ENCODE data around the gene BLOC1S6.
"Not testable (repeated sequence)": the region's sequence is repeated elsewhere in the genome, so short reads cannot be mapped to it uniquely, and the experiment has no call there.

BLOC1S6 gene

GRCh38 chr15:45641999-45642932 lies 55.1 kb downstream of the BLOC1S6 start:
- no peak overlapping the region for H3K4me3 ChIP-seq (ENCODE audit: low read depth, low read length)
- no peak overlapping the region for H3K9ac ChIP-seq (ENCODE audit: low read length)
- H3K9me3 ChIP-seq (ENCODE audit: control insufficient read depth, insufficient read depth, low read depth, low read length) = no peaks in the 10 kb centered on the region
- peaks cover 32% of the 10 kb centered on the region for H3K27me3 ChIP-seq (ENCODE audit: control insufficient read depth, insufficient read depth, low read length)
- no peak overlapping the region for H3K27ac ChIP-seq (ENCODE audit: low read depth, low read length)
- no peaks in the 10 kb centered on the region for H3K36me3 ChIP-seq (ENCODE audit: control insufficient read depth, insufficient read depth, low read length)
- no peaks in the 10 kb centered on the region for H3K4me1 ChIP-seq (ENCODE audit: control insufficient read depth, insufficient read depth, low read length)

GRCh38 chr15:45644437-45644836 lies 57.3 kb downstream of the BLOC1S6 start:
- H3K4me1 ChIP-seq (ENCODE audit: control insufficient read depth, insufficient read depth, low read length) = no peaks in the 10 kb centered on the region

GRCh38 chr15:45645026-45645980 lies 58.1 kb downstream of the BLOC1S6 start:
- Histone ChIP-seq H3K9me3 (ENCODE audit: control insufficient read depth, insufficient read depth, low read depth, low read length) (no peaks in the 10 kb centered on the region), H3K9ac (ENCODE audit: low read length) (no peak overlapping the region), H3K27ac (ENCODE audit: low read depth, low read length) (no peak overlapping the region), H3K36me3 (ENCODE audit: control insufficient read depth, insufficient read depth, low read length) (no peaks in the 10 kb centered on the region), H3K4me3 (ENCODE audit: low read depth, low read length) (no peak overlapping the region), H3K4me1 (ENCODE audit: control insufficient read depth, insufficient read depth, low read length) (no peaks in the 10 kb centered on the region), H3K27me3 (ENCODE audit: control insufficient read depth, insufficient read depth, low read length) (peaks cover 12% of the 10 kb centered on the region)

More at GRCh38 chr15:45644437-45644836, 57.3 kb downstream of the BLOC1S6 start:
- Histone ChIP-seq H3K4me3 (ENCODE audit: low read depth, low read length) (no peak overlapping the region), H3K9ac (ENCODE audit: low read length) (no peak overlapping the region), H3K27ac (ENCODE audit: low read depth, low read length) (no peak overlapping the region), H3K9me3 (ENCODE audit: control insufficient read depth, insufficient read depth, low read depth, low read length) (no peaks in the 10 kb centered on the region), H3K36me3 (ENCODE audit: control insufficient read depth, insufficient read depth, low read length) (no peaks in the 10 kb centered on the region), H3K27me3 (ENCODE audit: control insufficient read depth, insufficient read depth, low read length) (peaks cover 21% of the 10 kb centered on the region)

- no peak overlapping the region for H3K4me3 ChIP-seq (ENCODE audit: low read depth, low read length)
- no peaks in the 10 kb centered on the region for H3K4me1 ChIP-seq (ENCODE audit: control insufficient read depth, insufficient read depth, low read length)
- no peaks in the 10 kb centered on the region for H3K9me3 ChIP-seq (ENCODE audit: control insufficient read depth, insufficient read depth, low read depth, low read length)
- no peaks in the 10 kb centered on the region for H3K36me3 ChIP-seq (ENCODE audit: control insufficient read depth, insufficient read depth, low read length)
- H3K9ac ChIP-seq (ENCODE audit: low read length) = no peak overlapping the region
- H3K27me3 ChIP-seq (ENCODE audit: control insufficient read depth, insufficient read depth, low read length) = peaks cover 4% of the 10 kb centered on the region; the same call in 1 of the 2 replicates
- no peak overlapping the region for H3K27ac ChIP-seq (ENCODE audit: low read depth, low read length)
These were observed 59.0 kb downstream of the BLOC1S6 start for GRCh38 chr15:45646220-45646619.

- Histone ChIP-seq H3K9me3 (ENCODE audit: control insufficient read depth, insufficient read depth, low read depth, low read length) (no peaks in the 10 kb centered on the region), H3K27ac (ENCODE audit: low read depth, low read length) (no peak overlapping the region), H3K36me3 (ENCODE audit: control insufficient read depth, insufficient read depth, low read length) (no peaks in the 10 kb centered on the region), H3K9ac (ENCODE audit: low read length) (no peak overlapping the region), H3K27me3 (ENCODE audit: control insufficient read depth, insufficient read depth, low read length) (no peaks in the 10 kb centered on the region; the same call in 1 of the 2 replicates), H3K4me1 (ENCODE audit: control insufficient read depth, insufficient read depth, low read length) (no peaks in the 10 kb centered on the region), H3K4me3 (ENCODE audit: low read depth, low read length) (no peak overlapping the region)
These were observed 60.6 kb downstream of the BLOC1S6 start for GRCh38 chr15:45647828-45648227.

- no peak overlapping the region for H3K4me3 ChIP-seq (ENCODE audit: low read depth, low read length)
- no peak overlapping the region for H3K9ac ChIP-seq (ENCODE audit: low read length)
- no peaks in the 10 kb centered on the region for H3K9me3 ChIP-seq (ENCODE audit: control insufficient read depth, insufficient read depth, low read depth, low read length)
- no peak overlapping the region for H3K27ac ChIP-seq (ENCODE audit: low read depth, low read length)
- H3K4me1 ChIP-seq (ENCODE audit: control insufficient read depth, insufficient read depth, low read length) = no peaks in the 10 kb centered on the region
- no peaks in the 10 kb centered on the region for H3K27me3 ChIP-seq (ENCODE audit: control insufficient read depth, insufficient read depth, low read length)
- H3K36me3 ChIP-seq (ENCODE audit: control insufficient read depth, insufficient read depth, low read length) = no peaks in the 10 kb centered on the region
These were observed 61.5 kb downstream of the BLOC1S6 start for GRCh38 chr15:45648521-45649200.

GRCh38 chr15:45650007-45650406 lies 62.8 kb downstream of the BLOC1S6 start:
- not testable (repeated sequence) for H3K9me3 ChIP-seq (ENCODE audit: control insufficient read depth, insufficient read depth, low read depth, low read length); H3K9ac ChIP-seq (ENCODE audit: low read length); H3K4me1 ChIP-seq (ENCODE audit: control insufficient read depth, insufficient read depth, low read length); H3K4me3 ChIP-seq (ENCODE audit: low read depth, low read length); H3K27me3 ChIP-seq (ENCODE audit: control insufficient read depth, insufficient read depth, low read length); H3K27ac ChIP-seq (ENCODE audit: low read depth, low read length); H3K36me3 ChIP-seq (ENCODE audit: control insufficient read depth, insufficient read depth, low read length)

GRCh38 chr15:45650889-45651525 lies 63.8 kb downstream of the BLOC1S6 start:
- H3K36me3 ChIP-seq (ENCODE audit: control insufficient read depth, insufficient read depth, low read length) = no peaks in the 10 kb centered on the region
- no peak overlapping the region for H3K9ac ChIP-seq (ENCODE audit: low read length)
- H3K27ac ChIP-seq (ENCODE audit: low read depth, low read length) = no peak overlapping the region
- H3K27me3 ChIP-seq (ENCODE audit: control insufficient read depth, insufficient read depth, low read length) = no peaks in the 10 kb centered on the region
- H3K9me3 ChIP-seq (ENCODE audit: control insufficient read depth, insufficient read depth, low read depth, low read length) = no peaks in the 10 kb centered on the region
- H3K4me1 ChIP-seq (ENCODE audit: control insufficient read depth, insufficient read depth, low read length) = no peaks in the 10 kb centered on the region
- H3K4me3 ChIP-seq (ENCODE audit: low read depth, low read length) = no peak overlapping the region

- H3K4me3 ChIP-seq (ENCODE audit: low read depth, low read length) = no peak overlapping the region
- H3K9ac ChIP-seq (ENCODE audit: low read length) = no peak overlapping the region
These were observed 66.7 kb downstream of the BLOC1S6 start for GRCh38 chr15:45653702-45654424.

GRCh38 chr15:45654749-45655148 lies 67.6 kb downstream of the BLOC1S6 start:
- H3K36me3 ChIP-seq (ENCODE audit: control insufficient read depth, insufficient read depth, low read length) = no peaks in the 10 kb centered on the region
- no peak overlapping the region for H3K9ac ChIP-seq (ENCODE audit: low read length)
- H3K4me1 ChIP-seq (ENCODE audit: control insufficient read depth, insufficient read depth, low read length) = no peaks in the 10 kb centered on the region

More at GRCh38 chr15:45653702-45654424, 66.7 kb downstream of the BLOC1S6 start:
- Histone ChIP-seq H3K9me3 (ENCODE audit: control insufficient read depth, insufficient read depth, low read depth, low read length) (no peaks in the 10 kb centered on the region), H3K36me3 (ENCODE audit: control insufficient read depth, insufficient read depth, low read length) (no peaks in the 10 kb centered on the region), H3K27me3 (ENCODE audit: control insufficient read depth, insufficient read depth, low read length) (no peaks in the 10 kb centered on the region), H3K4me1 (ENCODE audit: control insufficient read depth, insufficient read depth, low read length) (no peaks in the 10 kb centered on the region), H3K27ac (ENCODE audit: low read depth, low read length) (no peak overlapping the region)

More at GRCh38 chr15:45654749-45655148, 67.6 kb downstream of the BLOC1S6 start:
- Histone ChIP-seq H3K9me3 (ENCODE audit: control insufficient read depth, insufficient read depth, low read depth, low read length) (no peaks in the 10 kb centered on the region), H3K27ac (ENCODE audit: low read depth, low read length) (no peak overlapping the region), H3K27me3 (ENCODE audit: control insufficient read depth, insufficient read depth, low read length) (no peaks in the 10 kb centered on the region), H3K4me3 (ENCODE audit: low read depth, low read length) (no peak overlapping the region)
